Natural killer cell (primary cell): ENCODE data around the gene ARAP1. TPM values are rescaled to one million over a fixed set of nuclear protein-coding genes. Genes with fewer than 3 reads are reported as not detected.

Experiments
- ATAC-seq, 3 donors: fragments of 150-1000 bp in 2 of 3; fragments of 200-7000 bp in 1 of 3; cut with Tn5 transposase; 1 replicate in 1 of 3; 2 replicates in 2 of 3; pipeline ENCODE4 v1.10.0; 2021; ENCODE audit warnings: mild to moderate bottlenecking in 2 of 3, moderate library complexity in 2 of 3
- DNase-seq, 2 donors: peaks; one replicate each; pipeline versions ENCODE4 v3.0.0 to v3.0.0-alpha.2; 2013 to 2021; ENCODE audit warnings: mixed read lengths in 1 of 2
- H3K27ac ChIP-seq: one replicate; pipeline ENCODE4 v1.5.1; 2013; ENCODE audit warnings: mild to moderate bottlenecking, low read length
- H3K27me3 ChIP-seq: one replicate; pipeline ENCODE4 v1.6.1; 2013; ENCODE audit warnings: low read length; ENCODE audit not compliant: control insufficient read depth, insufficient read depth
- H3K36me3 ChIP-seq: one replicate; pipeline ENCODE4 v1.6.1; 2013; ENCODE audit warnings: low read length; ENCODE audit not compliant: control insufficient read depth, insufficient read depth
- H3K4me1 ChIP-seq: one replicate; pipeline ENCODE4 v1.6.1; 2013; ENCODE audit warnings: low read length; ENCODE audit not compliant: control insufficient read depth, insufficient read depth
- H3K4me3 ChIP-seq: one replicate; pipeline ENCODE4 v1.5.1; 2013; ENCODE audit warnings: low read length
- H3K9me3 ChIP-seq: one replicate; pipeline ENCODE4 v1.6.1; 2013; ENCODE audit warnings: low read length; ENCODE audit not compliant: control insufficient read depth, insufficient read depth
- H3K27ac Mint-ChIP-seq, 2 donors: one replicate each; pipeline ENCODE4 v1.8.0; 2022; ENCODE audit warnings: mild to moderate bottlenecking in 2 of 2, mixed read lengths in 2 of 2, moderate library complexity in 1 of 2
- H3K27me3 Mint-ChIP-seq, 2 donors: one replicate each; pipeline ENCODE4 v1.8.0; 2022; ENCODE audit warnings: low read depth in 2 of 2, mixed read lengths in 2 of 2
- H3K36me3 Mint-ChIP-seq: one replicate; pipeline ENCODE4 v1.8.0; 2022; ENCODE audit warnings: mixed read lengths
- H3K4me1 Mint-ChIP-seq, 2 donors: one replicate each; pipeline ENCODE4 v1.8.0; 2022; ENCODE audit warnings: mixed read lengths in 2 of 2
- H3K4me3 Mint-ChIP-seq: one replicate; pipeline ENCODE4 v1.8.0; 2022; ENCODE audit warnings: mild to moderate bottlenecking, moderate library complexity, mixed read lengths
- H3K9me3 Mint-ChIP-seq, 2 donors: one replicate each; pipeline ENCODE4 v1.8.0; 2022; ENCODE audit warnings: mixed read lengths in 2 of 2
- CTCF ChIP-seq: fragments of 200-600 bp; IDR thresholded peaks from one replicate; pipeline ENCODE4 v1.8.0; 2022; ENCODE audit warnings: antibody characterized with exemption
- WGBS: methylation state at CpG from one replicate; pipeline ENCODE4 v1.1.7; 2013; ENCODE audit warnings: missing lambda C conversion rate; ENCODE audit not compliant: insufficient coverage; 5-methylcytosine and 5-hydroxymethylcytosine counted together
- intact Hi-C: fragments of 100-400 bp; cut with micrococcal nuclease; formaldehyde crosslinking; loops from one replicate; pipeline ENCODE4 v1.14.2; 2022
- total RNA-seq, 4 donors: library from RNA; stranded (reverse); fragments of 120-200 nt in 1 of 4; gene quantifications; one replicate each; pipeline versions ENCODE4 v1.2.3 to v1.2.4, GENCODE V29; 2013 to 2022

The ARAP1 gene
- total RNA-seq, 3 donors from 2014 or later (not counting 1 experiment from before 2014, with no cell fraction given) = 293 to 327 (median 296) TPM

- intact Hi-C loops = loop anchor here (5.0 kb wide), 1 partner anchor 37 kb away; the partner anchor contains the start of gene ARAP1
- no peak for DNase-seq
- Histone ChIP-seq H3K27me3 (no peaks in the 10 kb centered on the region), H3K4me1 (peaks cover 40% of the 10 kb centered on the region), H3K27ac (no peak overlapping the region), H3K4me3 (no peak overlapping the region), H3K36me3 (no peaks in the 10 kb centered on the region), H3K9me3 (no peaks in the 10 kb centered on the region)
- H3K27ac Mint-ChIP-seq = no peak overlapping the region
- 91% methylated on average over 10 of the region's 10 CpGs for WGBS
- no peak for TF ChIP-seq CTCF
- no peak for ATAC-seq
- no peaks in the 10 kb centered on the region for H3K36me3 Mint-ChIP-seq
- H3K9me3 Mint-ChIP-seq = no peaks in the 10 kb centered on the region
- no peak overlapping the region for H3K4me3 Mint-ChIP-seq
- H3K27me3 Mint-ChIP-seq = no peaks in the 10 kb centered on the region
- H3K4me1 Mint-ChIP-seq = peaks cover 20 to 21% of the 10 kb centered on the region in 2 donors
Observed at GRCh38 chr11:72789493-72790131, 37.4 kb upstream of the ARAP1 start.

GRCh38 chr11:72788241-72788640 lies 36.0 kb upstream of the ARAP1 start:
- H3K4me3 ChIP-seq = no peak overlapping the region
- no peak overlapping the region for H3K27ac ChIP-seq
- peaks cover 7 to 8% of the 10 kb centered on the region in 2 donors for H3K4me1 Mint-ChIP-seq
- no peaks in the 10 kb centered on the region for H3K36me3 ChIP-seq
- H3K36me3 Mint-ChIP-seq = no peaks in the 10 kb centered on the region
- no peaks in the 10 kb centered on the region for H3K27me3 ChIP-seq
- H3K4me3 Mint-ChIP-seq = no peak overlapping the region
- no peak for DNase-seq
- intact Hi-C loops = no loop called here
- peak overlapping the region in 1 of 2 donors; percentile 51 for H3K27ac Mint-ChIP-seq
- no peaks in the 10 kb centered on the region for H3K9me3 ChIP-seq
- ATAC-seq = peak in 1 of 3 donors; percentile 24
- no peaks in the 10 kb centered on the region for H3K9me3 Mint-ChIP-seq
- H3K4me1 ChIP-seq = peaks cover 30% of the 10 kb centered on the region
- TF ChIP-seq CTCF = no peak
- H3K27me3 Mint-ChIP-seq = no peaks in the 10 kb centered on the region
- 43% methylated on average over 5 of the region's 7 CpGs for WGBS

GRCh38 chr11:72787216-72788104 lies 35.3 kb upstream of the ARAP1 start:
- Histone ChIP-seq H3K27ac (peak overlapping the region; percentile 20), H3K4me1 (peaks cover 25% of the 10 kb centered on the region), H3K27me3 (no peaks in the 10 kb centered on the region), H3K9me3 (no peaks in the 10 kb centered on the region), H3K36me3 (no peaks in the 10 kb centered on the region), H3K4me3 (no peak overlapping the region)
- intact Hi-C loops = no loop called here
- 48% methylated on average over 14 of the region's 16 CpGs for WGBS
- TF ChIP-seq CTCF = no peak
- DNase-seq (peak in 1 of 2 donors; percentile 24), ATAC-seq (peak; percentile 34 to 46 (median 37))
- peaks cover 5 to 6% of the 10 kb centered on the region in 2 donors for H3K4me1 Mint-ChIP-seq
- H3K9me3 Mint-ChIP-seq = no peaks in the 10 kb centered on the region
- H3K36me3 Mint-ChIP-seq = no peaks in the 10 kb centered on the region
- H3K4me3 Mint-ChIP-seq = no peak overlapping the region
- peak overlapping the region in 1 of 2 donors; percentile 51 for H3K27ac Mint-ChIP-seq
- H3K27me3 Mint-ChIP-seq = peaks cover 0 to 6% of the 10 kb centered on the region in 2 donors
